NCI-H187 treated with DMSO at 0.1 percent for 48 hours (cell line): ENCODE measurements around the gene HHATL.

ENCODE experiments used
- DNase-seq: peaks from one replicate; lab custom pipeline; 2025; lab: John Stamatoyannopoulos, UW

The HHATL gene

DNA sequence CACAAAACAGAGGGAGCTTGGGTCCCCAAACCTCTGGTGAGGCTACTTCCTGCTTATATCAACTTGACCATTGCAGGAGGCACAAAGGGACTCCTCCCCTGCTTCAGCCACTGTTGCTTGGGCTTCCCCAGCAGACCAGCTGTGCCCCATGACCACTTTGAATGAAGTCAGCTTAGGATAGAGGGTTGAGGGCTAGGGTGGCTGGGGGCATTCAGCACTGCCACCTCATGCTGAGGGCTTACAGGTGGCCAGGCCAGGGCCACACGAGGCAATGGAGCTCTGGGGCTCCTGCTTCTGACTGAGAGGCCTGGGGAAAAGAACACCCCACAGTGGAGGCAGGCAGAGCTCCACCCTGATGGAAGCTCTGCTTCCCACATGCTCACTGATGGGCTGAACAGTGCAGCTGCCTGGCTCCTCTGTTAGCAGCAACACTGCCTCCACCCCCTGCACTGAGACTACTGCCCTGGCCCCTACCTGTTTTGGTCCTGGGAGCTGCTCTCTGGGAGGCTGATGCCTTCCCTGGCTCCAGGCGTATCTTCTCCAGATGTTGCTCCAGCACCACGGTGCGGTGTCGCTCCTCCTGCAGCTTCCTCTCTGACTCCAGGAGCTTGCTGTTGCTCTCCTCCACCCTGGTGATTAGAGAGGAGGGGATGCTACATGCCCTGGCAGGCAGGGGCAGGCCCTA, 10.2 kb upstream of the HHATL start:
- DNase-seq: no peak

DNA sequence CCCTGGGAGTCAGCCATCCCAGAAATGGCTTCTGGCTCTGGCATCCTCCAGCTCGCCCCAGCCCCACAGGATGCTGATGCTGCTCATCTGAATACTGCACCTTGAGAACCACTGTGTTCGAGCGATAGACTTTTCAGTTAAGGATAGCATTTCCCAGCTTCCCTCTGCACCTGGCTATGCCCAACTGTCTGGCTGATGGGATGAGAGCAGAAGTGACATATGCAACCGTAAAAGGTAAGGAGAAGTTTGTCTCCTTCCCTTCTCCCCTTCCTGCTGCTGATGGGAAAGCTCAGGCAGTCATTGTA, 9.7 kb upstream of the HHATL start:
- no peak for DNase-seq

DNA sequence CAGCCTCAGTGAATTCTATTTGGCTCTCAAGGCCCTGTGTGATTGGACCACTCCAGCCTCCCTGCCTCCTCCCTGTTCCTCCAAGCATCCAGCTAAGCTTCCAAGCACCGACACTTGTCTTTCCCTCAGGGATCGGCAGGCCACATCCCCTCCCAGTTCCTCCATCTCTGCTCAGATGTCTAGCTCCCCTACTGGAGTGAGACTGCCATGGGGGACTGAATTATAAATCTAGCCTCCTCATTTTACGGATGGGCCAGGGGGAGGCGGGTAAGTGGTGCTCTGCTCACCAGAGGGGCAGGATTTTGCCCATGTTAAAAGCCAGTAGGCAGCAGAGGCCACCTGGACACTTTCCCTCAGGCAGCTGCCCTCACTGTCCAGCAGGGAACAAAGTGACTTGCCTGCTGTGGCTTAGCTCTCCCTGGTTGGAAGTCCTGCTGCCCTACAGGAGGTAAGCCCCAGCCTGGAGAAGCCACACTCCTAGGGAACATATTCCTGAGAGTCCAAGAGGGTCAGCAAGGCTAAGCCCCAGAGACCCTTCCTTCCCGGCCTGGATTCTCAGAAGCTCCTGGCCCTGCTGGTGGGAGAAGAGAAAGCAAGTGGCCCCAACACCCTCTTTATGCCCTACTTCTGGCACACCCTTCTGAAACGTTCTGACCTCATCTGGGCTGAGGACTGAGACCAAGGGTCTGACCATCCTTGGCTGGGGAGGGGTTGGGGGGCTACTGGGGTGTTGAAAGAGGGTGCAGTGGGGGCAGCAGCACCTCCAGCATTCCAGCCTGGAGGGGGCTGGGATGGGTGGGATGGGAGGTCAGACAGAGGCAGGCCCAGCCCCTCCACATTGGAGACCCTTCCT, 9.1 kb upstream of the HHATL start:
- no peak for DNase-seq

DNA sequence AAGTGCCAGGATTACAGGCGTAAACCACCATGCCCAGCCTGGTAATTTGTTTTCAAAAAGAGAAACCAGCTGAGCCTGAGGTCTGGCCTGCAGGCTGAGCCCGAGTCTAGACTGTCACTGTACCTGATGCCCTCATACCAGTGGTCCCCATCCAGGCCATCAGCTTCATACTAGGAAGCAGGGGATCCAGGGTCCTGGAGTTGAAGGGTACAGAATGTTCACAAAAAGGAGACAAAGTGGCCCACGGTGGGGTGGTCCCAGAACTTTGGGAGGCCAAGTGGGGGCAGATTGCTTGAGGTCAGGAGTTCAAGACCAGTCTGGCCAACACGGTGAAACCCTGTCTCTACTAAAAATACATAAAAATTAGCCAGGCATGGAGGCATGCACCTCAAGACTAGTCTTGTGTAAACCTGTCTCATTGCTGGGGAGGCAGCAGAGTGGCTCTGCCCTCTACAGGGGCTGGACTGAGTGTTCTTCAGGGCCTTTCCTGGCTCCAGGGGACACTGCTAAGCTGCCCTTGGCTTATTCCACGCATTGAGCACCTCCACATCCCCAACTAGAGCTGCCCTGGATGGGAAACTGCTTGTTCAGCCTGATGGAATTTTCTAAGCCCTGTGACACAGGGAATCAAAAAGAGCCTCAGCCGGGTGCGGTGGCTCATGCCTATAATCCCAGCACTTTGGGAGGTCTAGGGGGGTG, 7.9 kb upstream of the HHATL start:
- DNase-seq: no peak

DNA sequence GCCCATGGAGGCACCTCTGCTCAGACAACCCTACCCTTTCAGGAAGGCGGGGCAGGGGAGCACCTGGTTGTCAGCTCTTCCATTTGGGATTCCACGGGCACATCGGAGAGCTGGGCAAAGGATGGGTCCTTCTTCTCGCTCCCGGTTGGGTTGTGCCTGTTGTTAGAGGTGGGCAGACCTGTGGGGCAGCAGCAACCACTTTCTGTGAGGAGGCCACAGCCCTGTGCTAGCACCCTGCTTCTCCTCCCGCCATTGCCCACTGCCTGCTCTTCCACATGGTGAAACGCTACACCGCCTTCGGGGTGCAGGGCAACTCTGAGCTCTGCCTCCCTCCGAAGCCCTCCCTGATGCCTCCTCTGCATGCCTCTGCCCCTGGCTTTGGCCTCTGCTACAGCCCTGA, 7.0 kb upstream of the HHATL start:
- DNase-seq: no peak

DNA sequence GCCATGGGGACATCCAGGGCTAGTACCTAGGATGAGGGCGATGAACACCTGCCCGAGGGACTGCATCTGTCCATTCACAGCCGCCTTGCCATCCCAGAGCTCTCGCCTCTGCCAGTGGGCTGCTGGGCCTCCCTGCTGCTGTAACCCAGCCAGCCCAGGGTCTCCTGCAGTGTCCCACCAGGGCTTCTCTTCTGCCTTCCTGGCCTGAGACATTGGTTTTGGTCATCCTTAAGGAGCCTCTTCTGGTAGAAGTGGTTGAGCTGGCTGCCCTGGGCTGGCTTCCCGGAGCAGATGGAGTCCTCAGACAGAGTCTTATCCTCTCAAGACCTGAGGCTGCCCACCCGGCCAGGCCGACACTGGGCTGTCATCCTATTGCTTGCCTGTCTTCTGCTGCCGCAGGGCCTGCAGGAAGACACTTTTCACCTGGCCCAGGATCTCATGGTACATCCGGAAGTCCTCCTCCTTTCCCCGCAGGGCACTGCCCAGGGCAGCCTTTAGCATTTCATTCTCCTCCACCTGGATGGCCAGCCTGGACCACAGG, 6.1 kb upstream of the HHATL start:
- DNase-seq: no peak

DNA sequence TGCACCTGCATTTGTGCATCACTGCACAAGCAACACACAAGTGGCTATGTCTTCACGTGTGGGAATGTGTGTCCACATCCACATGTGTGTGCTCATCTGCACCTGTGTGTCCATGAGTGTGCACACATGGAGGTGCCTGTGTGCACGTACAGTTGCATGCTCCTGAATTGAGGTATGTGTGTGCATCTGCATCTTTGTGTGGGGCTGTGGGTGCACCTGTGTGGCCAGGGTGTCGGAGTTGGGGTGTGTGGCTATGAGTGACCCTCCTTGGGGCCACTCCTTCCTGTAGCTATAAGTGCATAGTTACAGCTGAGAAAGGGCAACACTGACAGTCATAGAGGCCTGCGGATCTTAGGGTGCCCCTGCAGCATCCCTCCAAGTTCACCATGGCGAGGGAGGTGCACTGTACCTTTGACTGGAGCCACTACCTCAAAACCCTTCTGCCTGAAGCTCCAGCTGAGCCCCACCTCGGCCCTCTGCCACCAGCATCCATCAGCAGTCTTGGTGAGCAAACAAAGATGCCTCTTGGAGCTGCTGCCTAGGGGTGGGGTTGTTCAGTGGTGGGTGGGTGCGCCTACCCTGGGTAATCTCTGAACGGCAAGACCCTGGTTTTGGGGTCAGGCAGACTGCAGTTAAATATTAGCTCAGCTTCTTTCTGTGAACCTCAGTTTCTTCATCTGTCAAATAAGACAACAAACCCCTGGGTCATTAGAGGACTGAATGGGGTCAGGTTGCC, 5.2 kb upstream of the HHATL start:
- DNase-seq: no peak

DNA sequence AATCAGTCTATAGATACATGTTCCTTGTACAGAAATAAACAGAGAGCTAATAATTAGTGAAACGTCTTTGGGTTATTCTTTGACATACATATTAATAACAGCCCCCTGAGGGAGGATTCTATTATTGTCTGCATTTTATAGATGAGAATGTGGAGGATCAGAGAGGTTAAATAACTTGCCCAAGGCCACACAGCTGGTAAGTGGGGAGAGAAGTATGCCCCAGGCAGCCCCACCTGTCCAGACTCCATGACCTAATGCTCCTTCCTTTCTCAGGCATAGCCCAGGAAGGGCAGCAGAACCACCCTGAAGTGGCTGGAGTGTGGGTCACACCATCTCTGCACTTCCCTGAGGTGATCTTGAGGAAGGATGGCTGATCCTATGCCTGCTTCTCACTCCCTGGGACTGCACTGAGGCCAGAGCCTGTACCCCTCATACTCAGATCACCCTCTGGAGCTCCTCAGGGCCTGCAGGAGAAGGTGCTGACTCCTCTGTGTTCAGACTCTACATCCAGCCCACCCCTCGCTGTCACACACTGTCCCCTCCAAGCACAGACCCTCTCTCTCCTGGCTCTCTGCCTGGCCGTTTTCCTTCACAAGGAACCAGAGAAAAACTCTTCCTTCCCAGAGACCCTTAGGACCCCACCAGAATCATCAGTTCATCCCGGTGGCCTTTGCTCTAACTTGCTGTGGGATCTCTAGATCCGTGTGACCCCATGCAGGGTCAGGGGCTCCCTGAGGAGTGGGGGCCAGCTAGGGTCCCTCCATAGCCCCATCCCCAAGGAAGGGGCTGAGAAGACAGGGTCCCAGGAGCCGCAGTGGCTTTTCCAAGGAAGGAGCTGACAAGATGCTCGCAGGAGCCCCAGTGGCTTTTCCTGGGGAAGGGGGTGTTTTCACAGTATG, 4.4 kb upstream of the HHATL start:
- no peak for DNase-seq

DNA sequence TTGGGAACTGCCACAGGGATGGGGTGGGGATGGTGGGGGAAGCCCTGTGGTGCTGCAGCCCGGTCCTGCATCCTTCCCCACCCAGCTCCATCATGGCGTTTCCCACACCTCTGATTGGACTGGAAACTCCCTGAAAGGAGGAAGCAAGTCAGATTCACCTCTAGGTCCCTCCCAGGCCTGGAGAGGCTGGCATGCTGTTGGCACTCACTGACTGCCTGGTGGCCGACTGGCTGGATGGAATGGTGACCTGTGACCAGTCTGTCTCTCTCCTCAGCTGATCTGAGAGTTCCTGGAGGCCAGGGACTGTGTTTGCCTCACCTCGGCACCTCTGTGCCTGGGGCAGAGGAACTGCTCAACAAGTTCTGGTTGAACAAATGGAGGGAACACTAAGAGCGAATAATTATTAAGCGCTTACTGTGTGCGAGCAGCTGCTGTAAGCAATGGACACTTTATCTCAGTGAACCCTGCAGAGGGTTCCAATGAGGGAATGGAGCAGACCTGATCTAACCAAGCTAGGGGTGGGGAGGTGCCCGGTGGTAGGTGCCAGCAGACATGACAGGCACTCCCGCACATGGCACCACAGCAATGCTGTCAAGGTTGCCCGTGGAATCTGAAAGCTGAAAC, 3.5 kb upstream of the HHATL start:
- DNase-seq: no peak

DNA sequence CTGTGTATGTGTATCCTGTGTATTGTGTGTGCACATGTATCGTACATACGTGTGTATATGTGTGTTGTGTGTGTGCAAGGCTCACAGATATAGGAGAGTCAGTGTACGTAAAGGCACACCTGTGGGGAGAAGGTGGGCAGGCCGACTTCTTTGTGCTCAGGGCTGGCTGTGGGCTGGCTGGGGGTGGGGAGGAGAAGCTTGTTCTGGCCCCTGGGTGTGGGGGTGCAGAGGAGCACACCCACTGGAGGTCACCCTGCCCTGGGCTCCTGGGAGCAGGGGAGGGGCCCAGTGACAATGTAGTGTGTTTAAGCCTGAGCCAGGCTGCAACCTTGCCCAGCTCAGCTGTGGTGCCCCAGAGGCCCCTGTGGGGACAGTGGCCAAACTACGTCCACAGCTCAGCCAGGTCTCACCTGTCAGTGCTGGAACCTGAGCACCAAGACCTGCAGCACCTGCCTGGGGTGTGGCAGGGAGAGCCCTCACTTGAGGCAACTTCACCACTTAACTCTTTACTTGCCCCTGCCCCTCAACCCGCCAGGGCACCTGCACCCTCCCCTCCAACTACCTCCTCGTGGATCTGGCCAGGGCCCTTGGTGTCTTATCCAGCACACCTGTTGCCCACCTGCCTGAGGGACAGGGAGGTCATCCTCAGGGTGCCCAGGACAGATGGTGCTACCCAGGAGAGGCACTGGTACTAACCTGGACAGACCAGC, 2.6 kb upstream of the HHATL start:
- no peak for DNase-seq

DNA sequence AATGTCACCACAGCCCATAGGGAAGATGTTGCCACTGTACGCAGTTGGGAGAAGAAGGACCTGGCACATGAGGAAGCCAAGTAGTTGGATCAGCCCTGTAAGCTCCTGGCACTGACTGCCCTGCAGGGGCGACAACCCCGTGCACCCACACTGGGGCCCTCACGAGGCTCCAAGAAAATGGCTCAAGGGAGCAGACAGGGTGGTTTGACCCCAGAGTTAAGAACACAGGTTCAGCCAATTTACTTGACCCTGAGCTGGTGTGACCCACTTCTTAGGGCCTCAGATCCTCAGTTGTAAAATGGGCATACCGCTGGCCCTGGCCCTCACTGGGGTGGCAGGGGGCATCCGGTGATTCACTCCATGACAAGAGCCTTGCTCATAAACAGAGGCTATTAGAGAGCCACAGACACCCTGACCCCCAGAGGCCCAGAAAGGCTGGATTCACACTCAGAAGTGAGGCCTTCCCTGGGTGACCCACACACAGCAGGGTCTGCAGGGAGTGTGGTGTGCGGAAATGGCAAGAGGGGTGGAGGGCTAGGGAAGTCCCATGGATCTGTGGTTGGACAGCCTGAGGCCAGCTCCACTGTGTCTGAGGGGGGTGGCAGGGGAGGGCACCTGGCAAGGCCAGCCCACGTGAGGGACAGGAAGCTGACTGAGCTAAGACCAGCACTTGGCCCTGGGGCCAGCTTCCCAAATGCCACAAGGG, 1.7 kb upstream of the HHATL start:
- DNase-seq: no peak

DNA sequence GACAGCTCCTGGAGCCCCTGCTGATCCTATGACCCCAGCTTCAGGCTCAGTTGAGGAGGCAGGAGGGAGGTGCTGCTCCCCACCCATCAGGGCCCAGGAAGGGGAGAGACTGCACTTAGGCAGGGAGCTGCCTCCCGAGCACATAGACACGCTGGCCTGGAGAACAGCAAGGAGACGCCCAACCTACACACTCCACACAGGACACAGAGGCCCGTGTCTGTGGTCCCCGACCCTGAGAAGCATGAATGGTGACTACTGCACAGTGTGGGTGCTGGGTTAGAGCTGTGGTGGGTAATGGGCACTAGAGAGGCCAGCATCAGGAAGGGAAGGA, 1.1 kb upstream of the HHATL start:
- DNase-seq: no peak

DNA sequence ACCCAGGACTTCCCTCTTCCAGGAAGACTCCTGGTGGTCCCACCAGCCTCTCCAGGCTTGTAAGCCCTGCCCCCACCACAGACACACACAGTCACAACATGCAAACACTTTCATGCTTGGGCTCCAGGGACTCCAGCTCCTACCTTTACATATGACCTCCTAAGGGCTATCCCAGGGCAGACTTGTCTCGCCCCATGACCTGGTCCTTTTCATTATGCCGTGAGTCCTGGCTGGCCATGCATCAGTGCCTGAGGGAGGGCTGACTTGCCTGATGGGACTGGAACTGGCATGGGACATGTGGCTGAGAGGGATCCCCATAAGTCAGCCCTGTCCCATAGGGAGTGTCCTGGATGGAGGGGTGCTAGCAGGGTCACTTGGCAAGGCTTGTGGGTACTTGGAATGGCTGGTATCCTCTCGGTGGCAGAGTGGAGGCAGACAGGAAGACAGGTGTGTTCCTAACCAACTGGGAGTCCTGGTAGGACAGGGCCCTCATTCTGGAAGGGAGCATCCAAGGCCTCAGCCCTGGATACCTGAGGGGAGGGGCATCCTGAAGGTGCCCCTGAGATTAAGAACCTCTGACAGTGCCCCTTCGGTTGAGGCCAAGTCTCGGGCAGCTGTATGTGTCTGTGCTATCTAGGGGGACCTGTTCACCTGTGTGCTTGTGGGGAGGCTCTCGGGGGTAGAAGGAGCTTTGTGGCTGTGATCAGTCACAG, 540 bp upstream of the HHATL start:
- DNase-seq: no peak

DNA sequence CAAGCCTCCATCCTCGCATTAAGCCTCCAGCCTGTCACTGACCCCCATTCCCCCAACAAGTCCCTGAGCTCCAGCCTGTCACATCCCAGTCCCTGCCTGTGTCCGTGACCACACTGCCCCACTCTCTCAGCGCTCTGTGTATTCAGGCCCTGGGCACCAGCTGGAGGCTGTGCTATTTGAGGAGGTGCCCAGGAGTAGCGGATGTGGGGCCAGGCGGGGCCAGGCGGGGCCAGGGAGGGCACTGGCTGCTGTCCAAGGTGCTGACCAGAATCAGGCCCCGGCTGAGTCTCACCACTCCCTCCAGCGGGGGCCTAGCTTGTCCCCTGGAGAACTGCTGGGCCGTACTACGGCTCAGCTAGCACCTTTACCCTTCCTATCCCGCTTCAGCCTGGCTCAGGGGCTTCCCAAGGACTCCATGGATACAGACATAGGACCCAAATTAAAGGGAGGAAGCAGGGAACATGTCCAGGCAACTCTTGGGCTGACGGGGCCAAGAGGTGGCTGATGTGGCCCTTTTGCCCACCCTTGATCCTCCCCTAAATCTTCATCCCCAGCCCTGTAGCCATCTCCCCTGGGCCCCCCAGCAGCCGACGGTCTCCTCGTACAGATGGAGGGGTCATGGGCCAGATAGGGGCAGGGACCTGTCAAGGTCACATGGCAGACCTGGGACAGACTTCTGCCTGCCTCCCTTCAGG, 1.1 kb downstream of the HHATL start:
- no peak for DNase-seq

DNA sequence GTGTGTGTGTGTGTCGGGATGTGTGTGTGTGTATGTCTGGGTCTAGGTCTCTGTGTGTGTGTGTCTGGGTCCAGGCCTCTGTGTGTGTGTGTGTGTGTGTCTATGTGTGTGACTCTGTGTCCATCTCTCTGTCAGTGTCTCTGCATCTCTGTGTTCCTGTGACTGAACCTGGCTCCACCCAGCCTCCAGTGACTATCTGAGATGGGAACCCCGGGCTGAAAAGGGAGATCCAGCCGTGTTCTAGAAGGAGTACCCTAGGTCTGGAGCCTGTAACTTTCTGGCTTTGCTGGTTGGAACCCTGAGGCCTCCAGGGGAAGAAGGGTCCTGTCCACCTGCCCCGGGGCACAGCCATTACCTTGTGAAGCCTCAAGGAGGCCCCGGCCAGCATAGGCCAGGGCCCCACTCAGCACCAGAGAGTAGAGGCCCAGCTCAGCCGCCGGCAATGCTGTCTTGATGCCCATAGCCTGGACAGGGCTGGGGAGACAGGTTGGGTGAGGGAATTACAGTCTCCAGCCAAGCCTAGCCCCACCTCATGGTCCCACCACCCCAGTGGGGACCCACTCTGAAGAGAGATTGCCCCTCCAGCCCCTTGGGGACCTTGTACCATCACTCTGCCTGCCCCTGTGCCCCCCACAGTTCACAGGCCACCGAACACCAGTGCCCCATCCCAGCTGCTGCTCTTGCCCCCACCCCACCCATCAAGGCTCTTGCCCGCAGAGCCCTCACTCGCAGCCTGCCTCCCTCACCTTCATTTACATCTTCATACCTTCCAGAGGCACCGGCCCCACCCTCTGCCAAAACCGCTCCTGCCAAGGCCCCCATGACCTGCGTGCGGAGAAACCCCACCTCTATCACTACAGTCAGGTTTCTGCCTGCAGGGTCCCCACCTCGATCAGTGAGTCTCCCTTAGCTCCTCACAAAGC, 2.0 kb downstream of the HHATL start:
- no peak for DNase-seq

DNA sequence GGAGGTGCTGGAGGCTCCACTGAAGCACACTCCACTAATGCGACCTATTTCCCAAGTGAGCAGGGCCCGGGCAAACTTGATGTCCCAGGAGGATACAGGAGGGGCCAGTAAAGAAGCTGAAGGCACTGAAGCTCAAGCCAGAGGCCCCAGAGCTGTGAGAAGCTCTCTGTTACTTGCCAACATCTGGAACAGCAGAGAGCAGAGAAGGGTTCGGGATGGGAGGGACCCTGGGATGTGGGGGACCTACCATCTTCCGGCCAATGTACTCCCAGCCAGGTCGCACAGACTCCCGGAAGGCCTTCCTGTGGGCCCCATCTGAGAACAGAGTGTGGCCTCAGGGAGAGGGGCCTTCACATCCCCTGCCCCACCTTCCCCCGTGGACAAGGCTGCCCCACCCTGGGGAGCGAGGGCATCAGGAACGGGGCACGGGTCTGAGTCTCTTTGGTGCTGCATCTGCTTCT, 3.1 kb downstream of the HHATL start:
- no peak for DNase-seq

DNA sequence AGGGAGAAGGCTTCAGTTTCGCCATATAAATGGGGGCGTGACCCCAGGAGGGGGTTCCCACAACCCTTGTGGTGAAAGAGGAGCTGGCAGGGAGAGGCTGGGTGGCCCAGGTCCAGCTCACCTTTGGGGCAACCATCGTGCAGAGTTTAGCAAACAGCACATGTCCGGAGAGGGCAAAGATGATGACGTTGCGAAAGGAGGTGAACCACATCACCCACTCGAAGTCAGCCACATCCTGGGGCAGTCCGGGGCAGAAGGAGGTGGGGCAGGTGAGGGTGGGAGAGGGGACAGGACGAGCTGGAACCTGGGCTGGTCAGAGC, 3.7 kb downstream of the HHATL start:
- DNase-seq: no peak
